K562 (cell line): ENCODE measurements around the gene NRXN2. TPM values are rescaled to one million over a fixed set of nuclear protein-coding genes. Genes with fewer than 3 reads are reported as not detected.
A peak's percentile ranks its signal among the peaks of the same experiment; 100 is the strongest.

ENCODE experiments used
- ARID1B ChIP-seq: fragments of 450-650 bp; IDR thresholded peaks from 2 replicates; pipeline ENCODE4 v1.6.1; 2016; ENCODE audit warnings: antibody characterized with exemption, mild to moderate bottlenecking, inconsistent platforms
- BHLHE40 ChIP-seq: IDR thresholded peaks from 2 replicates; pipeline ENCODE4 v1.6.1; 2011; ENCODE audit warnings: low read length, improper control_type of control experiment
- EGR1 ChIP-seq: fragments of 450-650 bp; conservative IDR thresholded peaks from 2 replicates; pipeline ENCODE4 v1.6.1; 2017; ENCODE audit warnings: mild to moderate bottlenecking
- ETV1 ChIP-seq: fragments of 450-650 bp; conservative IDR thresholded peaks from 2 replicates; pipeline ENCODE4 v1.6.1; 2016; ENCODE audit warnings: missing genetic modification characterization, control low read depth, low read depth, missing compliant biosample characterization
- KDM2B ChIP-seq: fragments of 250-450 bp; sonication (Bioruptor Pico); IDR thresholded peaks from 2 replicates; pipeline ENCODE4 v1.8.0; 2021; ENCODE audit warnings: mild to moderate bottlenecking, moderate library complexity
- KDM4B ChIP-seq, 2 experiments: fragments of 450-650 bp in 1 of 2; sonication (generic) in 1 of 2; IDR thresholded peaks; 2 replicates each; pipeline ENCODE4 v1.6.1; 2016 to 2017; ENCODE audit warnings: borderline replicate concordance in 2 of 2, antibody characterized with exemption in 1 of 2, low read depth in 1 of 2, mild to moderate bottlenecking in 1 of 2
- KDM5B ChIP-seq: fragments of 200-600 bp; sonication (generic); IDR thresholded peaks from 2 replicates; pipeline ENCODE4 v1.6.1; 2012; ENCODE audit warnings: low read depth, mild to moderate bottlenecking, moderate library complexity, low read length, control low read depth, inconsistent platforms; ENCODE audit not compliant: insufficient replicate concordance
- MNT ChIP-seq, 2 experiments: fragments of 450-650 bp; conservative IDR thresholded peaks; 2 replicates each; pipeline ENCODE4 v1.6.1; 2017; ENCODE audit warnings: mild to moderate bottlenecking in 2 of 2, moderate library complexity in 2 of 2
- NR2C1 ChIP-seq, 2 experiments: fragments of 450-650 bp; IDR thresholded peaks; 2 replicates each; pipeline ENCODE4 v1.6.1; 2017; ENCODE audit warnings: mild to moderate bottlenecking in 2 of 2, antibody characterized with exemption in 1 of 2, inconsistent platforms in 1 of 2, missing compliant biosample characterization in 1 of 2, missing genetic modification characterization in 1 of 2
- PHF8 ChIP-seq: fragments of 200-600 bp; sonication (generic); IDR thresholded peaks from 2 replicates; pipeline ENCODE4 v1.6.1; 2012; ENCODE audit warnings: mixed run types, mild to moderate bottlenecking, inconsistent platforms, low read length, moderate library complexity, borderline replicate concordance
- STAT5A ChIP-seq: IDR thresholded peaks from 2 replicates; pipeline ENCODE4 v1.6.1; 2012; ENCODE audit warnings: low read length, inconsistent platforms, borderline replicate concordance
- TCF7 ChIP-seq: sonication (generic); IDR thresholded peaks from 2 replicates; pipeline ENCODE4 v1.6.1; 2016; ENCODE audit warnings: antibody characterized with exemption, borderline replicate concordance
- TFAP4 ChIP-seq: sonication (generic); formaldehyde crosslinking; IDR thresholded peaks from 2 replicates; pipeline ENCODE4 v1.8.0; 2022; ENCODE audit warnings: missing genetic modification reagents, mild to moderate bottlenecking, moderate library complexity, borderline replicate concordance
- ZBTB7A ChIP-seq: IDR thresholded peaks from 2 replicates; pipeline ENCODE4 v1.6.1; 2011; ENCODE audit warnings: low read depth, mild to moderate bottlenecking, low read length, moderate library complexity, borderline replicate concordance; ENCODE audit not compliant: control insufficient read depth
- ZNF324 ChIP-seq: fragments of 250-450 bp; sonication (Bioruptor Pico); IDR thresholded peaks from 2 replicates; pipeline ENCODE4 v1.4.0; 2020; ENCODE audit warnings: mild to moderate bottlenecking
- polyA plus RNA-seq, 8 experiments: library from polyadenylated mRNA; depleted of rRNA in 4 of 8; stranded (reverse) in 5 of 8; unstranded in 3 of 8; fragments of >200 nt; fragmentation: Nextera tagmentation in 2 of 8; fragmentation: Illumina TruSeq in 1 of 8; extraction: Ambion mirVana in 2 of 8; extraction: Trizol in 1 of 8; gene quantifications; 2 replicates each; pipeline versions ENCODE4 v1.2.1 to v1.2.3, GENCODE V29; 2011 to 2014; ENCODE audit warnings: inconsistent platforms in 1 of 8, missing spikeins in 1 of 8
- total RNA-seq, 7 experiments: library from RNA; depleted of rRNA in 6 of 7; stranded (reverse); fragments of >200 nt in 6 of 7; fragmentation: Illumina TruSeq in 2 of 7; extraction: Trizol in 2 of 7; gene quantifications; 2 replicates each; pipeline versions ENCODE4 v1.2.1 to v1.2.3, GENCODE V29; 2011 to 2021; ENCODE audit warnings: low replicate concordance in 1 of 7
- TF ChIP-seq, protein P1 (sequence below), 2 experiments: fragments of 450-650 bp in 1 of 2; sonication (generic) in 1 of 2; formaldehyde crosslinking in 1 of 2; IDR thresholded peaks in 1 of 2; conservative IDR thresholded peaks in 1 of 2; 2 replicates each; pipeline versions ENCODE4 v1.6.1 to v1.8.1; 2016 to 2023; ENCODE audit warnings: mild to moderate bottlenecking in 2 of 2, moderate library complexity in 2 of 2, inconsistent platforms in 1 of 2, missing genetic modification reagents in 1 of 2
- TF ChIP-seq, protein P2 (sequence below): sonication (generic); formaldehyde crosslinking; IDR thresholded peaks from 2 replicates; pipeline ENCODE4 v1.9.0; 2022; ENCODE audit warnings: mild to moderate bottlenecking, missing genetic modification reagents
- TF ChIP-seq, protein P3 (sequence below), 2 experiments: IDR thresholded peaks; 2 replicates each; pipeline ENCODE4 v1.6.1; 2012; ENCODE audit warnings: improper control_type of control experiment in 2 of 2, low read depth in 2 of 2, low read length in 2 of 2, borderline replicate concordance in 1 of 2

NRXN2 gene
- total and polyA plus RNA-seq, 9 of the 15 experiments (the other 6 are each of a cell fraction or from before 2014, with no cell fraction given), result 0.07 to 0.47 (median 0.15) TPM; not detected in 4

DNA sequence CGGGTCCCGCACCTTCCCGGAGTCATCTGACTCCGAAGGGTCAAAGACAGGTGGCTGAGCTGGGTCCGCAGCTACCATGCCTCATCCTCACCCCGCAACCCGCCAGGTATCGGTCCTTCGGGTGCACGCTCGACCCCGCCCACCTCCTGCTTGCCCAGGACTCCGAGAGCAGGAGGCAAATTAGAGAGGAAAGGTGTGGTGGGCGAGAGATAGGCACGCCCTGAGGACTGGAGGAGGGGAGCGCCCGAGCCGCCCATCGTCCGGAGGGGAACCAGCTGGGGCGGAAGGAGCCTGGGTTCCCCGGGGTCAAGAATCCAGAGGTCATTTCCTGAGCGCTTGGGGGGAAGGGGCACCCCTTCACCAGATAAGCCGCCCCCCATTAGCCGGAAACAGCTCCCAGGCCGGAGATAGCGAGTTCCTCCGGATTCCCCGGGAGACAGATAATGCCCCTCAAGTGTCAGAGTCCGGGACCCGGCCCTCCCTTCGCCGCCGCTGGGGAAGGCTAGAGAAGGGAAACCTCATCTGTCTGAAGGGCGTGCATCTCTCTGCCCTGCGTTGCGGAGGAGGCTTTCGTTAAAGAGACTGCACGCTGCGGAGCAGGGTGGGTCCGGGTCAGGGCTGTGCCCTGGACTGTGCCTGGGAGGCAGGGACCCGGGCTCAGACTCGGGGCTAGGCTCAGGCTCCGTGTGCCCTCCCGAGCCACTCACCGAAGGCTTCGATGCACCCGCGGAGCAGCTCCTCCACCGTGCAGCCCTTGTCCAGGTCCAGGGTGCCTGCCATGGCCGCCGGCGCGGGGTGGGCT lies 19.3 kb upstream of the NRXN2 start (continued):
- TF ChIP-seq KDM4B (IDR thresholded peaks at IDR 0.05; ENCODE audit: borderline replicate concordance in 2 of 2, low read depth in 1 of 2) (peak in 1 of 2 experiments; percentile 34; a peak in 1 of 4 replicates), ETV1 (tag) (peak; percentile 71), NR2C1 (IDR thresholded peaks at IDR 0.05) (peak; percentile 18; the same call in 1 of the 2 replicates), NR2C1 (tag; IDR thresholded peaks at IDR 0.05) (0 out of 2 replicates have a peak, but pooled peaks have one; percentile 28), TFAP4 (CRISPR knock-in tag) (peak; percentile 51; the same call in 1 of the 2 replicates), MNT (conservative IDR thresholded peaks at IDR 0.05) (peak in 1 of 2 experiments; percentile 30; a peak in 1 of 4 replicates), KDM2B (0 out of 2 replicates have a peak, but pooled peaks have one; percentile 18), ZNF324 (CRISPR knock-in tag) (no peak), KDM5B (peak; percentile 47), ARID1B (0 out of 2 replicates have a peak, but pooled peaks have one; percentile 26), ZBTB7A (peak; percentile 39; the same call in 1 of the 2 replicates), EGR1 (0 out of 2 replicates have a peak, but pooled peaks have one; percentile 2), STAT5A (no peak), BHLHE40 (no peak), TCF7 (no peak), PHF8 (peak; percentile 27; the same call in 1 of the 2 replicates)
- TF ChIP-seq, protein P1, sequence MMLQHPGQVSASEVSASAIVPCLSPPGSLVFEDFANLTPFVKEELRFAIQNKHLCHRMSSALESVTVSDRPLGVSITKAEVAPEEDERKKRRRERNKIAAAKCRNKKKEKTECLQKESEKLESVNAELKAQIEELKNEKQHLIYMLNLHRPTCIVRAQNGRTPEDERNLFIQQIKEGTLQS (IDR thresholded peaks at IDR 0.05), result no peak
- TF ChIP-seq, protein P1 (CRISPR knock-in tag; conservative IDR thresholded peaks at IDR 0.05), result no peak
- TF ChIP-seq, protein P2, sequence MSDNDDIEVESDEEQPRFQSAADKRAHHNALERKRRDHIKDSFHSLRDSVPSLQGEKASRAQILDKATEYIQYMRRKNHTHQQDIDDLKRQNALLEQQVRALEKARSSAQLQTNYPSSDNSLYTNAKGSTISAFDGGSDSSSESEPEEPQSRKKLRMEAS (CRISPR knock-in tag), result peak; percentile 4; the same call in 1 of the 2 replicates
- TF ChIP-seq, protein P3, sequence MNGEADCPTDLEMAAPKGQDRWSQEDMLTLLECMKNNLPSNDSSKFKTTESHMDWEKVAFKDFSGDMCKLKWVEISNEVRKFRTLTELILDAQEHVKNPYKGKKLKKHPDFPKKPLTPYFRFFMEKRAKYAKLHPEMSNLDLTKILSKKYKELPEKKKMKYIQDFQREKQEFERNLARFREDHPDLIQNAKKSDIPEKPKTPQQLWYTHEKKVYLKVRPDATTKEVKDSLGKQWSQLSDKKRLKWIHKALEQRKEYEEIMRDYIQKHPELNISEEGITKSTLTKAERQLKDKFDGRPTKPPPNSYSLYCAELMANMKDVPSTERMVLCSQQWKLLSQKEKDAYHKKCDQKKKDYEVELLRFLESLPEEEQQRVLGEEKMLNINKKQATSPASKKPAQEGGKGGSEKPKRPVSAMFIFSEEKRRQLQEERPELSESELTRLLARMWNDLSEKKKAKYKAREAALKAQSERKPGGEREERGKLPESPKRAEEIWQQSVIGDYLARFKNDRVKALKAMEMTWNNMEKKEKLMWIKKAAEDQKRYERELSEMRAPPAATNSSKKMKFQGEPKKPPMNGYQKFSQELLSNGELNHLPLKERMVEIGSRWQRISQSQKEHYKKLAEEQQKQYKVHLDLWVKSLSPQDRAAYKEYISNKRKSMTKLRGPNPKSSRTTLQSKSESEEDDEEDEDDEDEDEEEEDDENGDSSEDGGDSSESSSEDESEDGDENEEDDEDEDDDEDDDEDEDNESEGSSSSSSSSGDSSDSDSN (IDR thresholded peaks at IDR 0.05; ENCODE audit: borderline replicate concordance in 1 of 2, low read depth in 2 of 2, low read length in 2 of 2), result peak in 1 of 2 experiments; percentile 64; a peak in 1 of 4 replicates
